Measurements from ENCODE around the gene IQUB. TPM values are rescaled to one million over a fixed set of nuclear protein-coding genes. Genes with fewer than 3 reads are reported as not detected.

IQUB gene
- total and polyA plus RNA-seq, 2 experiments from 2014 or later = 0.97 to 2.2 TPM

- Histone ChIP-seq H2AFZ (no peak overlapping the region), H3K9me3 (ENCODE audit: low read depth) (no peaks in the 10 kb centered on the region), H3K4me3 (no peak overlapping the region), H3K36me3 (replicated peaks; ENCODE audit: insufficient read depth, low read depth) (no peaks in the 10 kb centered on the region), H3K79me2 (no peaks in the 10 kb centered on the region), H3K4me1 (ENCODE audit: insufficient read depth) (no peaks in the 10 kb centered on the region), H3K27ac (no peak overlapping the region), H3K27me3 (peaks cover 7% of the 10 kb centered on the region), H4K20me1 (ENCODE audit: insufficient read depth, poor library complexity, severe bottlenecking) (no peaks in the 10 kb centered on the region), H3K4me2 (no peak overlapping the region), H3K9me2 (replicated peaks; ENCODE audit: insufficient read depth) (no peaks in the 10 kb centered on the region)
- TF ChIP-seq EZH2 (IDR thresholded peaks at IDR 0.05; ENCODE audit: borderline replicate concordance) (no peak), EZH2phosphoT487 (IDR thresholded peaks at IDR 0.05; ENCODE audit: low read depth, severe bottlenecking, unreplicated experiment) (no peak)
- TF ChIP-seq, protein P1, sequence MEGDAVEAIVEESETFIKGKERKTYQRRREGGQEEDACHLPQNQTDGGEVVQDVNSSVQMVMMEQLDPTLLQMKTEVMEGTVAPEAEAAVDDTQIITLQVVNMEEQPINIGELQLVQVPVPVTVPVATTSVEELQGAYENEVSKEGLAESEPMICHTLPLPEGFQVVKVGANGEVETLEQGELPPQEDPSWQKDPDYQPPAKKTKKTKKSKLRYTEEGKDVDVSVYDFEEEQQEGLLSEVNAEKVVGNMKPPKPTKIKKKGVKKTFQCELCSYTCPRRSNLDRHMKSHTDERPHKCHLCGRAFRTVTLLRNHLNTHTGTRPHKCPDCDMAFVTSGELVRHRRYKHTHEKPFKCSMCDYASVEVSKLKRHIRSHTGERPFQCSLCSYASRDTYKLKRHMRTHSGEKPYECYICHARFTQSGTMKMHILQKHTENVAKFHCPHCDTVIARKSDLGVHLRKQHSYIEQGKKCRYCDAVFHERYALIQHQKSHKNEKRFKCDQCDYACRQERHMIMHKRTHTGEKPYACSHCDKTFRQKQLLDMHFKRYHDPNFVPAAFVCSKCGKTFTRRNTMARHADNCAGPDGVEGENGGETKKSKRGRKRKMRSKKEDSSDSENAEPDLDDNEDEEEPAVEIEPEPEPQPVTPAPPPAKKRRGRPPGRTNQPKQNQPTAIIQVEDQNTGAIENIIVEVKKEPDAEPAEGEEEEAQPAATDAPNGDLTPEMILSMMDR (IDR thresholded peaks at IDR 0.05; ENCODE audit: poor library complexity) = peak; percentile 73
- 67% methylated on average over 3 of the region's 3 CpGs for WGBS (ENCODE audit: low lambda C conversion rate, missing lambda C conversion rate)
- peak; percentile 21 for DNase-seq (ENCODE audit: low spot score)
These were observed 2.7 kb upstream of the IQUB start for GRCh38 chr7:123537026-123537642.

DNA sequence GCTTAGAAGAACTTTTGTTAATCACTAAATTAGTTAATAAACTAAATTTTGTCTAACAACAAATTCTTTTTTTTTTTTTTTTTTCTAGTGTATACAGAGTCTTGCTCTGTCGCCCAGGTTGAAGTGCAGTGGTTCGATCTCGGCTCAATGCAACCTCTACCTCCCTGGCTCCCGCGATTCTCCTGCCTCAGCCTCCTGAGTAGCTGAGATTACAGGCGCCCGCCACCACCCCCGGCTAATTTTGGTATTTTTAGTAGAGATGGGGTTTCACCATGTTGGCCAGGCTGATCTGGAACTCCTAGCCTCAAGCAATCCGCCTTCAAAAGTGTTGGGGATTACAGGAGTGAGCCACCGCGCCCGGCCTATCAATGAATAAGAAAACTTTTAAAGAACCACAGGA, 1.1 kb upstream of the IQUB start:
- no peak for TF ChIP-seq EZH2 (IDR thresholded peaks at IDR 0.05; ENCODE audit: borderline replicate concordance)
- TF ChIP-seq, protein P1 (IDR thresholded peaks at IDR 0.05; ENCODE audit: poor library complexity) = no peak
- TF ChIP-seq EZH2phosphoT487 (IDR thresholded peaks at IDR 0.05; ENCODE audit: low read depth, severe bottlenecking, unreplicated experiment) = no peak
- Histone ChIP-seq H3K4me1 (ENCODE audit: insufficient read depth) (no peaks in the 10 kb centered on the region), H2AFZ (peak overlapping the region; percentile 47), H3K36me3 (replicated peaks; ENCODE audit: insufficient read depth, low read depth) (no peaks in the 10 kb centered on the region), H3K4me3 (no peak overlapping the region), H3K4me2 (peak overlapping the region; percentile 65), H3K9me3 (ENCODE audit: low read depth) (no peaks in the 10 kb centered on the region), H3K79me2 (no peaks in the 10 kb centered on the region), H3K9me2 (replicated peaks; ENCODE audit: insufficient read depth) (no peaks in the 10 kb centered on the region), H4K20me1 (ENCODE audit: insufficient read depth, poor library complexity, severe bottlenecking) (no peaks in the 10 kb centered on the region), H3K27me3 (peaks cover 10% of the 10 kb centered on the region), H3K27ac (peak overlapping the region; percentile 24)
- 94% methylated on average over 12 of the region's 12 CpGs for WGBS (ENCODE audit: low lambda C conversion rate, missing lambda C conversion rate)
- DNase-seq (ENCODE audit: low spot score) = no peak

- no peak for DNase-seq (ENCODE audit: low spot score)
- TF ChIP-seq EZH2 (IDR thresholded peaks at IDR 0.05; ENCODE audit: borderline replicate concordance) = no peak
- TF ChIP-seq EZH2phosphoT487 (IDR thresholded peaks at IDR 0.05; ENCODE audit: low read depth, severe bottlenecking, unreplicated experiment) = no peak
- TF ChIP-seq, protein P1 (IDR thresholded peaks at IDR 0.05; ENCODE audit: poor library complexity) = no peak
- WGBS (ENCODE audit: low lambda C conversion rate, missing lambda C conversion rate) = 7% methylated on average over 9 of the region's 9 CpGs
These were observed 439 bp downstream of the IQUB start for GRCh38 chr7:123533929-123534382.

More at GRCh38 chr7:123533929-123534382, 439 bp downstream of the IQUB start:
- peak overlapping the region; percentile 87 for H3K4me2 ChIP-seq
- peaks cover 10% of the 10 kb centered on the region for H3K27me3 ChIP-seq
- no peaks in the 10 kb centered on the region for H3K36me3 ChIP-seq (replicated peaks; ENCODE audit: insufficient read depth, low read depth)
- no peaks in the 10 kb centered on the region for H4K20me1 ChIP-seq (ENCODE audit: insufficient read depth, poor library complexity, severe bottlenecking)
- peak overlapping the region; percentile 32 for H3K27ac ChIP-seq
- no peaks in the 10 kb centered on the region for H3K79me2 ChIP-seq
- H2AFZ ChIP-seq = peak overlapping the region; percentile 59
- peak overlapping the region; percentile 31 for H3K4me3 ChIP-seq
- H3K4me1 ChIP-seq (ENCODE audit: insufficient read depth) = no peaks in the 10 kb centered on the region
- H3K9me3 ChIP-seq (ENCODE audit: low read depth) = no peaks in the 10 kb centered on the region
- H3K9me2 ChIP-seq (replicated peaks; ENCODE audit: insufficient read depth) = no peaks in the 10 kb centered on the region
